GM13977 (cell line): ENCODE data around the gene BABAM2.

ENCODE experiments used
- DNase-seq: peaks from one replicate; pipeline ENCODE4 v3.0.0; 2012; ENCODE audit warnings: low spot score
- CTCF ChIP-seq: IDR thresholded peaks from 2 replicates; pipeline ENCODE4 v1.5.1; 2012; ENCODE audit warnings: mild to moderate bottlenecking, control low read depth; ENCODE audit not compliant: insufficient read depth; ENCODE audit errors: extremely low read depth, missing control alignments
- in situ Hi-C: fragments of 300-500 bp; cut with MboI; formaldehyde crosslinking; loops from one replicate; pipeline ENCODE4 v1.12.0; 2022; ENCODE audit warnings: low sequenced_read_pairs, low pct_unique_long_range_greater_than_20kb, mixed read lengths, inconsistent platforms; ENCODE audit not compliant: unreplicated experiment

BABAM2 gene

GRCh38 chr2:28038722-28039121 lies 148.2 kb downstream of the BABAM2 start:
- in situ Hi-C loops: no loop called here
- no peak for DNase-seq
- TF ChIP-seq CTCF: no peak

GRCh38 chr2:28045676-28046351 lies 155.3 kb downstream of the BABAM2 start:
- TF ChIP-seq CTCF: no peak
- in situ Hi-C loops: no loop called here
- DNase-seq: no peak

GRCh38 chr2:28046921-28047320 lies 156.4 kb downstream of the BABAM2 start:
- no peak for DNase-seq
- no peak for TF ChIP-seq CTCF
- in situ Hi-C loops: no loop called here

- TF ChIP-seq CTCF: no peak
- in situ Hi-C loops: no loop called here
- no peak for DNase-seq
Observed at GRCh38 chr2:28047681-28048080, 157.2 kb downstream of the BABAM2 start.

- no peak for DNase-seq
- in situ Hi-C loops: no loop called here
- TF ChIP-seq CTCF: no peak
Observed at GRCh38 chr2:28048341-28048740, 157.8 kb downstream of the BABAM2 start.

GRCh38 chr2:28049416-28049815 lies 158.9 kb downstream of the BABAM2 start:
- DNase-seq: no peak
- no peak for TF ChIP-seq CTCF
- in situ Hi-C loops: no loop called here
